Endothelial cell of umbilical vein (primary cell): Measurements from ENCODE around the gene PGAP3. TPM values are rescaled to one million over a fixed set of nuclear protein-coding genes. Genes with fewer than 3 reads are reported as not detected.

Source experiments
- BruUV-seq: library from RNA; stranded (reverse); fragments of 400-500 nt; replicated peaks from 2 replicates; lab custom pipeline; 2021; lab: Mats Ljungman, UMichigan
- CTCF ChIA-PET: fragments of 300-600, 350-600 bp; sonication (Branson Sonifier 250); formaldehyde crosslinking; loops from one replicate; lab custom pipeline; 2021; ENCODE audit warnings: antibody characterized with exemption, inconsistent platforms; lab: Charles Lee
- POLR2A ChIA-PET: fragments of 300-600, 350-600 bp; sonication (Branson Sonifier 250); formaldehyde crosslinking; loops from one replicate; lab custom pipeline; 2021; ENCODE audit warnings: antibody characterized with exemption, inconsistent platforms; lab: Charles Lee
- DNase-seq: peaks from one replicate; pipeline ENCODE4 v3.0.0-alpha.2; 2011; ENCODE audit warnings: low read depth, low spot score
- FAIRE-seq: peaks from 2 replicates; lab custom pipeline; 2011; peaks lifted over from hg19 to GRCh38; lab: Jason Lieb, UNC
- H2AFZ ChIP-seq: 2 replicates; pipeline ENCODE4 v1.6.0; 2012; ENCODE audit warnings: low read depth, low read length, control low read depth, inconsistent platforms
- H3K27ac ChIP-seq: 2 replicates; pipeline ENCODE4 v1.5.1; 2011; ENCODE audit warnings: low read depth, mild to moderate bottlenecking, control low read depth, low read length, moderate library complexity; ENCODE audit not compliant: insufficient read depth
- H3K27me3 ChIP-seq, 2 experiments: 2 replicates each; pipeline versions ENCODE4 v1.6.0 to v1.6.1; 2011; ENCODE audit warnings: low read length in 2 of 2, mixed read lengths in 1 of 2; ENCODE audit not compliant: control insufficient read depth in 2 of 2, insufficient read depth in 2 of 2
- H3K36me3 ChIP-seq, 2 experiments: 2 replicates in 1 of 2; 3 replicates in 1 of 2; pipeline ENCODE4 v1.5.1; 2011; ENCODE audit warnings: low read length in 2 of 2, mild to moderate bottlenecking in 1 of 2, moderate library complexity in 1 of 2; ENCODE audit not compliant: control insufficient read depth in 2 of 2, insufficient read depth in 2 of 2; ENCODE audit errors: extremely low read depth in 1 of 2
- H3K4me1 ChIP-seq: 3 replicates; pipeline ENCODE4 v1.5.1; 2011; ENCODE audit warnings: mild to moderate bottlenecking, low read length; ENCODE audit not compliant: control insufficient read depth, insufficient read depth; ENCODE audit errors: extremely low read depth
- H3K4me2 ChIP-seq: 2 replicates; pipeline ENCODE4 v1.6.1; 2011; ENCODE audit warnings: low read length, control low read depth, mixed read lengths; ENCODE audit not compliant: insufficient read depth
- H3K4me3 ChIP-seq, 3 experiments: fragments of 200-600 bp in 1 of 3; sonication (generic), shearing (Covaris generic) in 1 of 3; replicated peaks in 1 of 3; 2 replicates each; pipeline ENCODE4 v1.5.1; 2011 to 2016; ENCODE audit warnings: control low read depth in 3 of 3, low read length in 3 of 3, mild to moderate bottlenecking in 2 of 3, inconsistent platforms in 1 of 3, low read depth in 1 of 3, moderate library complexity in 1 of 3; ENCODE audit not compliant: insufficient read depth in 1 of 3
- H3K79me2 ChIP-seq: 2 replicates; pipeline ENCODE4 v1.6.0; 2012; ENCODE audit warnings: low read length, inconsistent platforms; ENCODE audit not compliant: control insufficient read depth, insufficient read depth
- H3K9ac ChIP-seq: replicated peaks from 2 replicates; pipeline ENCODE3; 2011; ENCODE audit warnings: low read length, control low read depth; ENCODE audit not compliant: insufficient read depth; ENCODE audit errors: extremely low read depth
- H3K9me1 ChIP-seq: replicated peaks from 3 replicates; pipeline ENCODE4 v1.6.0; 2011; ENCODE audit warnings: mild to moderate bottlenecking, low read length; ENCODE audit not compliant: control insufficient read depth, insufficient read depth; ENCODE audit errors: extremely low read depth
- H3K9me3 ChIP-seq: replicated peaks from 2 replicates; pipeline ENCODE4 v1.5.1; 2012; ENCODE audit warnings: low read length, inconsistent platforms; ENCODE audit not compliant: control insufficient read depth, insufficient read depth
- H4K20me1 ChIP-seq: replicated peaks from 2 replicates; pipeline ENCODE3; 2011; ENCODE audit warnings: mild to moderate bottlenecking, low read length; ENCODE audit not compliant: control insufficient read depth, insufficient read depth; ENCODE audit errors: extremely low read depth
- EZH2 ChIP-seq: IDR thresholded peaks from 2 replicates; pipeline ENCODE4 v1.6.1; 2012; ENCODE audit warnings: borderline replicate concordance, low read depth, mild to moderate bottlenecking, moderate library complexity, low read length, inconsistent platforms; ENCODE audit not compliant: severe bottlenecking
- FOS ChIP-seq: IDR thresholded peaks from 2 replicates; pipeline ENCODE4 v1.6.1; 2011; ENCODE audit warnings: mild to moderate bottlenecking, low read length, moderate library complexity, borderline replicate concordance; ENCODE audit not compliant: insufficient read depth
- GATA2 ChIP-seq: IDR thresholded peaks from 2 replicates; pipeline ENCODE4 v1.7.0; 2011; ENCODE audit warnings: low read depth, mild to moderate bottlenecking, moderate library complexity, mixed read lengths, low read length; ENCODE audit not compliant: insufficient read length, insufficient read depth
- JUN ChIP-seq: IDR thresholded peaks from 2 replicates; pipeline ENCODE4 v1.6.1; 2011; ENCODE audit warnings: borderline replicate concordance, low read depth; ENCODE audit not compliant: insufficient read length, insufficient read depth
- MYC ChIP-seq: IDR thresholded peaks from one replicate; pipeline ENCODE4 v1.6.1; 2011; ENCODE audit warnings: mild to moderate bottlenecking, low read depth, low read length
- POLR2A ChIP-seq: IDR thresholded peaks from 2 replicates; pipeline ENCODE4 v1.6.1; 2012; ENCODE audit warnings: low read depth, mild to moderate bottlenecking, control low read depth, low read length
- POLR2AphosphoS5 ChIP-seq: IDR thresholded peaks from 2 replicates; pipeline ENCODE4 v1.6.1; 2012; ENCODE audit warnings: low read depth, mild to moderate bottlenecking, control low read depth, low read length, moderate library complexity; ENCODE audit not compliant: insufficient read depth
- dilution Hi-C: fragments of 300-500 bp; cut with MboI; formaldehyde crosslinking; loops from one replicate; pipeline ENCODE4 v1.15.0; 2019; ENCODE audit warnings: low sequenced_read_pairs; ENCODE audit not compliant: extremely low pct_ligation_motif_present
- intact Hi-C: fragments of 100-400 bp; cut with micrococcal nuclease; formaldehyde crosslinking; loops from one replicate; pipeline ENCODE4 v1.10.0; 2022
- polyA plus RNA-seq, 4 experiments: library from polyadenylated mRNA; depleted of rRNA in 3 of 4; stranded (reverse) in 3 of 4; unstranded in 1 of 4; fragments of >200 nt; gene quantifications; 2 replicates each; pipeline versions ENCODE4 v1.2.1 to v1.2.3, GENCODE V29; 2011 to 2012; ENCODE audit warnings: missing spikeins in 1 of 4
- total RNA-seq: library from RNA; stranded (reverse); gene quantifications from 2 replicates; pipeline ENCODE4 v1.2.3, GENCODE V29; 2021
- TF ChIP-seq, protein P1 (sequence below): IDR thresholded peaks from 2 replicates; pipeline ENCODE4 v1.6.1; 2011; ENCODE audit not compliant: insufficient read depth, insufficient read length
- TF ChIP-seq, protein P2 (sequence below), 2 donors: IDR thresholded peaks; 1 replicate in 1 of 2; 2 replicates in 1 of 2; pipeline ENCODE4 v1.5.1; 2011; ENCODE audit warnings: low read length in 2 of 2, mild to moderate bottlenecking in 2 of 2, moderate library complexity in 2 of 2, control low read depth in 1 of 2, inconsistent platforms in 1 of 2, low read depth in 1 of 2; ENCODE audit not compliant: insufficient read depth in 1 of 2; ENCODE audit errors: extremely low read depth in 1 of 2

Gene PGAP3
- total and polyA plus RNA-seq, 2 donors (not counting 3 experiments of a cell fraction or from before 2014, with no cell fraction given), result 6.4 to 14.9 TPM

DNA sequence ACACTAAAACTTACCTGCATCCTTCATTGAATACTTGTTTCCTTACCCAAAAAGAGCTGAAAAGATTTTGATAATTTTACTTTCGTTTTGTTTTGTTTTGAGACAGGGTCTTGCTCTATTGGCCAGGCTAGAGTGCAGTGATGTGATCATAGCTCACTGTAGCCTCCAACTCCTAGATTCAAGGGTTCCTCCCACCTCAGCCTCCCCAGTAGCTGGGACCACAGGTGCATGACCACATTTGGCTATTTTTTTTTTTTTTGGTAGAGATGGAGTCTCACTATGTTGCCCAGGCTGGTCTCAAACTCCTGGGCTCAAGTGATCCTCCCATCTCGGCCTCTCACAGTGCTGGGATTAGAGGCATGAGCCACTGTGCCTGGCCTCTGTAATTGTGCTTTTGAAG is 32.8 kb downstream of the PGAP3 start:
- BruUV-seq, result no TSS peak
- H3K9me3 ChIP-seq, result no peaks in the 10 kb centered on the region
- no peak for FAIRE-seq
- H2AFZ ChIP-seq, result no peak overlapping the region
- H3K27me3 ChIP-seq, result no peaks in the 10 kb centered on the region
- ChIA-PET CTCF (interaction anchor here (0.7 to 9.3 kb wide), 14 partner anchors 9 to 108 kb away, joined by 3 to 114 read pairs (median 12); partner anchors contain the start of genes MIEN1, PNMT and TCAP), POLR2A (no interaction called here)
- intact Hi-C loops, result no loop called here
- no peak overlapping the region for H3K27ac ChIP-seq
- no peak overlapping the region for H3K4me3 ChIP-seq
- peaks cover 12% of the 10 kb centered on the region for H3K4me1 ChIP-seq
- no peak overlapping the region for H3K9ac ChIP-seq
- H3K9me1 ChIP-seq, result no peaks in the 10 kb centered on the region
- no peaks in the 10 kb centered on the region for H4K20me1 ChIP-seq
- no peak for DNase-seq
- dilution Hi-C loops, result no loop called here
- H3K36me3 ChIP-seq, result no peaks in the 10 kb centered on the region
- no peak overlapping the region for H3K4me2 ChIP-seq
- TF ChIP-seq FOS (no peak), JUN (no peak), EZH2 (no peak), POLR2AphosphoS5 (no peak), GATA2 (no peak), MYC (no peak), POLR2A (no peak)
- TF ChIP-seq, protein P1, sequence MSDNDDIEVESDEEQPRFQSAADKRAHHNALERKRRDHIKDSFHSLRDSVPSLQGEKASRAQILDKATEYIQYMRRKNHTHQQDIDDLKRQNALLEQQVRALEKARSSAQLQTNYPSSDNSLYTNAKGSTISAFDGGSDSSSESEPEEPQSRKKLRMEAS, result no peak
- TF ChIP-seq, protein P2, sequence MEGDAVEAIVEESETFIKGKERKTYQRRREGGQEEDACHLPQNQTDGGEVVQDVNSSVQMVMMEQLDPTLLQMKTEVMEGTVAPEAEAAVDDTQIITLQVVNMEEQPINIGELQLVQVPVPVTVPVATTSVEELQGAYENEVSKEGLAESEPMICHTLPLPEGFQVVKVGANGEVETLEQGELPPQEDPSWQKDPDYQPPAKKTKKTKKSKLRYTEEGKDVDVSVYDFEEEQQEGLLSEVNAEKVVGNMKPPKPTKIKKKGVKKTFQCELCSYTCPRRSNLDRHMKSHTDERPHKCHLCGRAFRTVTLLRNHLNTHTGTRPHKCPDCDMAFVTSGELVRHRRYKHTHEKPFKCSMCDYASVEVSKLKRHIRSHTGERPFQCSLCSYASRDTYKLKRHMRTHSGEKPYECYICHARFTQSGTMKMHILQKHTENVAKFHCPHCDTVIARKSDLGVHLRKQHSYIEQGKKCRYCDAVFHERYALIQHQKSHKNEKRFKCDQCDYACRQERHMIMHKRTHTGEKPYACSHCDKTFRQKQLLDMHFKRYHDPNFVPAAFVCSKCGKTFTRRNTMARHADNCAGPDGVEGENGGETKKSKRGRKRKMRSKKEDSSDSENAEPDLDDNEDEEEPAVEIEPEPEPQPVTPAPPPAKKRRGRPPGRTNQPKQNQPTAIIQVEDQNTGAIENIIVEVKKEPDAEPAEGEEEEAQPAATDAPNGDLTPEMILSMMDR (IDR thresholded peaks at IDR 0.05; ENCODE audit: extremely low read depth in 1 of 2, insufficient read depth in 1 of 2, low read depth in 1 of 2, low read length in 2 of 2), result no peak
- H3K79me2 ChIP-seq, result no peaks in the 10 kb centered on the region
